ENCODE data around the gene KRT74.

Gene KRT74

DNA sequence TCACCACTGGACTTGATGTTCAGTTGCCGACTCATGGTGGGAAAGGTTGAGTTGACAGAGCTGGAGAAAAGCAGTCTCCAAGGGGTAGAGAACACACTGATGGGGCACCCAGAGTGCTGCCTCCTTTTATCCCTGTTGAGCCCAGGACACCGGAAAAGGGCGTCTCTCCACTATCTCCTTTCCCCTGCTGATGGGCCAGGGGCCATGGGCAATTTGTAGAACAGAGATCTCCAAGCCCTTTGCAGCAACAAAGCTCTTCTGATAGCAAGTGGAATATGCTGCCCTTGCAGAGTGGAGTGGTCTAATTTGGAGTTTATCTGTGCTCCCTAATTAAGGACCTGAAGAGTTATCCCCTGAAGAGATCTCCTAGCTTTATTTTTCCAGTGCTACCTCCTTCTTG lies at the start of gene KRT74:
TSS of gene KRT74 (minus strand) at position 101 of the 400 bp plus-strand sequence. CDS start at position 35, 66 bp downstream.
- DNase-seq = no peak

DNA sequence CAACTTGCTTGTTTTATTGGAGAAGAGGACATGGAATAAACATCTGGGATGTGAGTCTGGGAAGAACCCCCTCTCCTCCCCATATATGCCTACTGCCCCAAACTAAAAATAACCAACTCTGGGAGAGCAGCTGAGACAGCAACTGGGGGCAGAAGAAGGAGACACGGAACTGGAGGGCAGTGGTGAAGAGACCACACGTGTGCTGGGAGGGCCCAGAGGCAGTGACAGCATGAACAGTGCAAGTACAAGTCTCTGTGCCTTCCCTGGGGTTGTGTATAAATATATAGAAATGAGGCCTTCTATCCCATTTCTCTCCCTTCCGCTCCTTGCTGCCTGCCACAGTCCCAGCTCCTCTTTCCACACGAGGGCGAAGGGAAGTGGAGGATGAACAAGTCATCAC lies 48.7 kb upstream of the KRT74 start:
- DNase-seq = no peak

DNA sequence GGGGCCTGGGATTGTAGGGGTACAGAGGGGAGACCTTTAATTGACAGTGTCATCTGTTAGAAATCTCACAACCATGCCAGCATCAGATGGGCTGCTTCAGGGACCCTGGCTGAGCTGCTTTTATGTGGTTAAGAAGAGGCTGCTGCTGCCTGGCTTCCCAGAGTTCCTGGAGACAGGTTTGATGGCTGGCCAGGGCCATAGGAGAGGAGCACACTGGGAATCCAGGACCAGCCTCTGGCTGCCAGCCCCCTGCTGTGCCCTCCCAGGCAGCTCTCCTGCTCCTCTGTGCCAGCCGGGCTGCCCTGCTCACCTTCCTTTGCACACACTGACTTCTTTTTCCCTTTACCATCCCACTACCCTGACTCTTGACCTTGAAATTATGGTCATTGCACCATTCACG lies 45.2 kb upstream of the KRT74 start:
- no peak for DNase-seq

DNA sequence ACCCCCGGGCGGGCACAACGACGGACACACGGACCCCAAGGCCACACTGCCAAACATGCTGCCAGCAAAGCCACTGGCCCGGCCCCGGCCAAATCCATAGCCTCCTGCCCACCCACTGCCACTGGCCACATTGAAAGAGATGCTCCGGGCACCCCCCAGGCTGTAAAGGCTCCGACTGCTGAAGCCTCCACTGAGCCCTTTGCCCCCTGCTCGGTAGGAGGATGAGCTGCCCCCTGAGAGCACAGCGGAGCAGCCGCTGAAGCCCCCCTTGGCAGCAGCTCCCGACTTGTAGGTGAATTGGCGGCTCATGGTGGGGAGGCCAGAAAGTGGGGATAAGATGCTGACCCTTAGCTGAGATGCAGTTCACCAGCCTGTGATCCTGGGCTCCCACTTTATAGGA lies 44.6 kb upstream of the KRT74 start, which contains the start of gene KRT73:
TSS of gene KRT73 (minus strand) at position 344 of the 400 bp plus-strand sequence. CDS start at position 309, 35 bp downstream.
- no peak for DNase-seq

DNA sequence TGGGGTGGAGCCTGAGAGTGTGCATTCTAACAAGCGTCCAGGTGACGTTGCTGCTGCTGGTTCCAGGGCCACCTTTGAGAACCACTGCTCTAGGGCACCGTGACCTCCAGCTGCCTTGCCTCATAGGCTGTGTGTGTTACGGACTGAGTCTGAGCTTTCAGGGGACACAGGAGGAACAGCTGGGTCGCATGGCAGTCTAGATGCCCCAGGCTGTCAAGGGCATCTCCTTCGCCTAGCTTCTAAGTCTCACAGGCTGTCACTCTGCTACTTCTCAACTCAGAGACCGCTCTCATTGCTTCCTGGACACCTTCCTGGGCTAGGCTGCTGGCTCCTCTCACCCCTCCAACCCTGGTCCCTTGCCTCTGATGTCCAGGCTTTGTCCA lies 43.8 kb upstream of the KRT74 start:
- no peak for DNase-seq

DNA sequence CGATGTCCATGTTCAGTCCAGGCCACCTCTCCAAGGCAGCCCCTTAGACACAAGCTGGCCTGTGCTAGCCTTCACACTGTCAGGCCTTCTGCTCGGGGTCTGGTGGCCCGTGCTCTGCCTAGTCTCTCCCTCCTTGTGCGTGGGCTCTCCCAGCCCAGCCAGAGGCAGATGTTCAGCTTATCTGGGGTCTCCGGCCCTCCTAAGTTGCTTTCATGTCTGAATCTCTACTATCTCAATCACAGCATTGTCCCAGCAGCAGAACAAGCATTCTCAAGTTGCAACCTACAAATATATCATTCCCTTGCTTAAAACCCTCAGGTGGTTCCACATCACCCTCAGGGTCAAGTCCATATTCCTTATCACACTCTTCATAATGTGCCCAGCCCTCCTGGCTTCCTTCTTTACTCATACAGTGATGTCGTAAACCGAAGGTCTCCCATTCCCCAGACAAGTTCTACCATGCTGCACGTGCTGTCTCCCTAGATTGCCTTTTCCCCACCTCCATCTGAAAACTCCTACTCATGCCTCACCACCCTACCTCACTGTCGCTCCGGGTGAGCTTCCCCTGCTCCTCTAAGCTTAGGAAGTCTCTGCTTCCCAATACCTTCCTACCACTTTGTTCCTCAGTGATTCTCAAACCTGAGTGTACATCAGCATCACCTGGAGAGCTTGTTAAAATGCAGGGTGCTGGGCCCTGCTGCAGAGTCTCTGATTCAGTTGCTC lies 43.2 kb upstream of the KRT74 start:
- DNase-seq = no peak

DNA sequence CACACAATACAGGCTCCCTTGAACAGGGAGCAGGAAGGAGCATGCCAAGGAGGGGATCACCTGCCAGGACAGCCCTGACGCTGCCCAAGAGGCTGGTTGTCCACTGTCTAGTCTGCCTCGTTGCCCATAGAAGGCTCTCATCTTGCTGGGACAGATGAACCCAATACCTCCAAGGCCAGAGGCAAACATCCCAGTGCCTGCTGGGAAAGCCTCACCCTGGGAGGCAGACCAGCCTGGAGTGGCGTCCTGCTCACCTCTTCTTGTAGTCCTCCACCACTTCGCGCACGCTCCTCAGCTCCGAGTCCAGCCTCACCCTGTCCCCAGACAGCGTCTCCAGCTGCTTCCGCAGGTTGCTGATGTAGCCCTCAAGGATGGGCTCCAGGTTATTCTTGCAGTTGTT lies 42.3 kb upstream of the KRT74 start:
- DNase-seq = no peak

DNA sequence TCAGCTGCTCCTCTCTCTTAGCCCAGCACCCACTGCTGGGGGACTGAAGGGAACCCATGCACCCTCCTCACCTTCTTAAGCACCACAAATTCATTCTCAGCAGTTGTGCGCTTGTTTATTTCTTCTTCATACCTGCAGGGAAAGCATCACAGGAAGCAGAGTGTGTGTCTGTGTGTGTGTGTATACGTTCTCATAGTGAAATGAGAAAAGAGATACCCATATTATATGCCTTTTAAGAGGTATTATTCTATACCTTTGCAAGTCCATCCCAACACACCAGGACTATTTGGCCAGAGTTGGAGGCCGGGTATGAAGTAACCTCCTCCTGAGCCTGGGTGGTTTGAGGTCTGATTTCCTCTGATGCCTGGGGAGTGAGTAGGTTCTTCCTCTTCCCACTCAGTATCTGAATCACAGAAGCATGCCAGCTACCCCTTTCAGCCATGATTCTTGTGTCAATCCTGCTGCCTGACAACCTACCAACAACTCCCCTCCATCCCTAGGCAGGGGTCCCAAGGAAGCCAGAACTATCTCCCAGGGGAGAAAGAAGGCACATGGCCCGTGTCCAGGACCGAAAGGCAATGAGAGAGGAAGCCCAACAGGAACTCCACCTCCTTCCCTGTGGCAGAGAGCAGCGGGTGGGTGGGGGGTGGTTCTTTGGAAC lies 41.7 kb upstream of the KRT74 start:
- peak; percentile 6 for DNase-seq

DNA sequence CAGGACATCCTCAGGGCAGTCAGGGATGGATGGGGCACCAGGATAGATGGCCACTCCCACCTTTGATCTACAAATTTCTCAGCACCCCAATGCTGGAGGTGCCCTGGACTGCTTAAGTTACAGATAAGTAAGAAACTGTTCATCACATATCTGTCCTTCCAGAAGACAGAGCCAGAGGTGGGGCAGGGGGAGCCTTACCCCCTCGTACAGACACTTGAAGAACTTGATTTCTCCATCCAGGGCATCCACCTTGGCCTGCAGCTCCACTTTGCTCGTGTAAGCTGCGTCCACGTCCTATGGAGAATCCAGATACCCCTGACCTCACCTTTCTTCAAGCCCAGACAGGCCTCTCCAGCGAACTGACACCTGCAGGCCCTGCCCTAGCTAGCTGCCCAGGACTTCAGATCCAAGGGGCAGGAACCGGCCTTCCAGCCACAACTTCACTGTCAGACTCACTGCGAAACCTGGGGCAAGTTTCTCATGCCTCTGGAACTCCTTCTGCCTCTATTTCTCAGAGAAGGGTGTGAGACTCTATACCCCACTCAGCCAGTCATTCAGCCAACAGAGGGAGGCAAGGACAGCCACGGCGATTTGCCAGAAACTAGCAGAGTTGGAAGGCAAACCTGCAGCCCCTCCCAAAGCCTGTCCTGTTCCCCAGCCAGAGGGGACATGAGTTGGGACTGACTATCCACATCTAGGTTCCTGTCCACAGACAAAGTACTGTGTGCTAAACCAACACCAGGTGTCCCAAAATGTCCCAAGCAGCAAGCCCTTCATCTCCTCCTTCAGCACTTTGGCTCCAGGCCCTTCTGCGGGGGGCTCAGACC lies 41.0 kb upstream of the KRT74 start:
- no peak for DNase-seq

DNA sequence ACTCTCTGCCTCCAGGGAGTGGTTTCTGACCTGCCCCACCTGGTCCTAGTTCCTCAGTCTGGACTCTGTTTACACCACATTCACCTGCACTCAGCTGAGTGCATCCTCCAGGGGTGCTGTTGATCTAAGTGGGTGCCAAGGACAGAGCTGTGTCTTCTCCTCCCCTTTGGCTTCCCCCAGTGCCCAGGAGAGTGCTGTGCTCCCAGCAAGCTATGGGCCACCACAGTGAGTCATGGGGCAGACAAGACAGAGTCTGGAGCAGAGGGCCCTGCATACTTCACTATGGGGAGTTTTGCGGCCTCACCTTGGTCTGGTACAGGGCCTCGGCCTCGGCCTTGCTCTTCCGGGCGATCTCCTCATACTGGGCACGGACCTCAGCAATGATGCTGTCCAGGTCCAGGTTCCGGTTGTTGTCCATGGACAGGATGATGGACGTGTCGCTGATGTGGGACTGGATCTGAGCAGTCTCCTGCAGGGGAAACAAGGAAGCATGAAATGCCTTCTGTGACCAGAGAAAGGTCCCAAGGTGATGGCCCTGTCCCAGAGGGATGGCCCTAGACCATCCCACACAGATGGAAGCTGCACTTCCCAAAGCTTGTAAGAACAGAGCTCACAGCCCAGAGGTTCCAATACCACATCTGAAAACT lies 39.9 kb upstream of the KRT74 start:
- DNase-seq = no peak

DNA sequence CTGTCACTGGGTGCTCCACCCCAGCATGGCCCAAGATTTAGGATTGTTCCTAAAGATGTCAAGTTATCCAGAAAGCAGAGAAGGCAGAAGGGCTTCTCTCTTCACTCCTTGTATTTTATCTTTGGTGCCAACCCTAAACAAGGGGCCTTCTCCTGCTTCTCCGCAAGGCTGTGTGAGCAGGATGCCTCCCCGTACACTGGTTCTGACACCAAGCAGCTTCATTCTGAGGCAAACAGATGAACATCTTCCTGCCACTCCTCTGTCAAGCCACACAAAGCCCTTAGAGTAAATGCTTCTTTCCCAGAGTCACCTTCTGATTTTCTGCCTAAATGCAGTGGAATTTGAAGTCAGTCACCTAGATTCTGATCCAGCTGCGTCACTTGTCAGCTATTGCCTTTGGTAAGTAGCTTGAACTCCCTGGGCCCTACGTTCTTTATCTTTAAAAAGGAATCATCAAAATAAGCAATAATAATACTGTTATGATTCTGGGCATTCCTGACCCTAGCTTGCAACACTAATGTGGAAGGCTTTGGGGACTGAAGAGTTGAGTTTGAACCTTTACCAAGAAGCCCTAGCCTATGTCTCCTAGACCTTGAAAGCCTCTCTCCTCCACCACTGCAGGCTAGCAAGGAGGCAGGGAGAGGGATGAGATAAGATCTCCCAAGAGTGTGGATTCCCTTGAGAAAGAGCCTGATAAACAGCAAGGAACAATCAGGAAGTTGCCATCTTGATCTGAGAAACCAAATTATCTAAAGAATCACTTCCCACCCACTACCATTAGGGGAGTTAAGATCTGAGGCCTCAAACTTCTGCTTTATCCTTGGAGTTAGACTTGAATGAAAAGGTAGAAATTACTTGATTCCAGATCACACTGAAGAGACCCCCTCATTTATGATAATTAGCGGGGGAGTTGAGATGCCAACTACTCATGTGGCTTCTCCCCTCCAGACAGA lies 39.1 kb upstream of the KRT74 start:
- DNase-seq = no peak

DNA sequence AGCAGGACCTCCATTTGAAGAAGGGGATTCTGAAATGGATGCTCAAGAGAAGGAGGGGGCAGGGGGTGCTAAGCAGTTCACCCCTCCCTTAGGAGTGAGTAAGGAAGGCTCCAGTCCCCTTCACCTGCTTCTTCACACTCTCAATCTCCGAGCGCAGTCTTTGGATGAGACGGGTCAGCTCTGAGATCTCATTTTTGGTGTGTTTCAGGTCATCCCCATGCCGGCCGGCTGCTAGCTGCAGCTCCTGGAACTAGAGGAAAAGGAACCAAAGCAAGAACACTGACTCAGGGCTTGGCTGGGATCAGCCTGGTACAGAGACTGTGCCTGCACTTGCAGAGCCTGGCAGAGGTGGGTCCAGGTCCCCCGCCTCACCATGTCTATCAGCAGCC lies 37.4 kb upstream of the KRT74 start:
- no peak for DNase-seq

DNA sequence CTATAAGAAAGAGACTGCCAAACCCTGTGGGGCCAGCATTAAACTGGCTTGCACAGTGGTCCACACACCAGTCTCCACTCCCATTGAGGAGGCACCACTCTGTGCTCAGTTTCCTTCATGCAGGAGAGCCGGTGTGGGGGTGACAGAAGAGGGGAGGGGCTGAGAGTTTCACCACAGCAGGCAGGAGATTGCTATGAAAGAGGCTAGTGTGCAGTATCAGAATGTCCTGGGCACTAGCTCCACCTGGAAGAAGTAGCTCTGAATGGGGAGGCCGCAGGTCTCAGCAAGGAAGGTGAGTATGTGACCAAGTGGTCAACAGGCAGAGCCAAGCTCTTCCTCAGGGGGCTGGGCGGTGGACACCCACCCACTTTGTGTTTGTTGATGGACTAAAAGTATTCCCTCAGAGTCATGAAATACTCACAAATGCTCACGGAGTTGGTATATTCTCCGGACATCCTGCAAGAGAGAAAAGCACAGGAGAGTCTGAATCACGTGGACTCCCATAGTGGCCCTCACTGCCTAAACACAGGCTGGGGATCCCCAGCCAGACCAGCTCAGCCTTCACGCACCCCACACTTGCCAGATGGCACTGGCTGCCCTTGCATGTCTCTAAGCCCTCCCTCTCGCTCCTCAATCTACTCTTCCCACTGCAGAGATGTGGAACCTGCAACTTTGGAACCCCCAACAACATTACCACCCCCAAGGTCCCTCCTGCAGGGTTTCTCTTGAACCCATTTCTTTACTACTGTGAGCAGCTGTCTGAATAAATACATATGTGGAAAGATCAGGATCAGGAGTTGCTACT lies 35.4 kb upstream of the KRT74 start:
- DNase-seq = no peak

DNA sequence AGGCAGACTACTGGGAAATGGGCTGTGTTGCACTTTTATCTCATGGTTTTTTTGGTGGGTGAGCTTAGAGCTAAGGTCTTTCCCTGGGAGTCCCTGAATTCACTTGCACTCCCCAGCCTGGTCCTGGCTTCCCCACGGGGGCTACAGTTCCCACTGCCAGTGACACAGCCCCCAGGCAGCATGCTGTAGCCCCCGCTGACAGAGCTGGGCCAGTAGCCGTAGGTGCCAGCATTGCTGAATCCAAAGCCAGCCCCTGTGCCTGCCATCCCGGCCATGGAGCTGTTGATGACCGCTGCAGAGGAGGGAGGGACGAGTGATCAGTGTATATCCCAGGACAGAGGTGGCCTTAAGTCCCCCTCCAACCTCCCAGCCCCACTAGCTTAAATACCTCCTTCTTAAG lies 34.5 kb upstream of the KRT74 start:
- no peak for DNase-seq

DNA sequence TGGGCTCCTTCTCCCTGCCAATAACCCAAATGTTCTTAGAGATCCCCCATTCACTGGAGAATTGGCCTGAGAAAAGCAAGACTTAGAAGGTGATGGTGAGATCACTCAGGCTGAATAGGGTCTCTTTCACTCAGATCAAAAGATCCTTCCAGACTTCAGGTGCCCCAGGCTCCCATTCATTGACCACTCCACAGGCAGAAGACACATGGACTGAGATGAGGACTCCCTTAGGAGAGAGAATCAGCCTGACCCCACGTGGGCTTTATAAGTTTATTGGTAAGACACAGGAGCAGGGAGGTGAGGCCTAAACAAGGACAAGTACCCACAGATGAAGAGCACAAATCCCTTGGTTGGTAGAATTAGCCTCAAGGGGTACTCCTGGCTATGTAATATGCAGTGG lies 33.7 kb upstream of the KRT74 start:
- no peak for DNase-seq

DNA sequence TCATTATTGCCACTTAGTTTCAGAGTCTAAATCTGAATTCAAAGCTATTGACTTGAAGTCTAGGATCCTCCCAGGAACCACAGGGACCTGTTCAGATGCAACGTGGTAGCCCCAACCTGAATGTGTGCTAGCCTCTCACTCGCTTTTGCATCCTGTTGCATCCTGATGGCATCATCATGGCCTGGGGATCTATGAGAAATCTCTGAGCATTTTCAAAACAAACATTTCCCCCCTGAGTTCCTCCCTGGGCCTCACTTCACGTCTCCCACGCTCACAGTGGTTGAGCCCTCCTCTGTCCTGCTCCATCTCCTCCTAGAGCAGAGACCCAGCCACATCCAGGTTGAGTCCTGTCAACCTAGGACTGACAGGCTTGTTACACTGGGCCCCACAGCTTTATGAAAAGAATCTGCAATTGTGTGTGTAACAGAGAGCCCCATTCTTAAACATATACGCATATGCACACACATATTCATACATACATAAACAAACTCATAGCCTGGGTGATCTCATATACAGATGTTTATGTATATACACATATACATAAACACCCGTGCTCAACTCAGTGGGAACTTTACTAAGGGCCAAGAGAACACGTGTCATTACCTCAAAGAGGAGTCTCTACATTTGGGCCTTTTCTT lies 33.1 kb upstream of the KRT74 start:
- no peak for DNase-seq

DNA sequence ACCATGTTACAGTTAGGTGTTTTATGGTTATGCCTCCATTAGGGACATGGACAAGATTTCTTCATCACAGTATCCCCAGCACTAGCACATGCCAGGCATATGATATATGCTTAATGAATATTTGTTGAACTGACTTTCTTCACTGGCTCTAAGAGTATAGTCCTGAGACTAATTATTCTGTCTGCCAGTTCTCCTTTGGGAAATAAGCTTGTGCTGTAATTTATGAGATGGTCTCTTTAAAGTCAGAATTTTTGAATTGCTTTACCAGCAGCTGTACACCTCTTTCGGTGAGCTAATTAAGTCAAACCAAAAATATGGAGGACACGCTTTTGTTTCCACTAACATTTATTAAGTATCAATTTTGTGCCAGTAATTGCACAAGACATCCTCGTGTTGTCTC lies 32.5 kb upstream of the KRT74 start:
- DNase-seq = no peak

DNA sequence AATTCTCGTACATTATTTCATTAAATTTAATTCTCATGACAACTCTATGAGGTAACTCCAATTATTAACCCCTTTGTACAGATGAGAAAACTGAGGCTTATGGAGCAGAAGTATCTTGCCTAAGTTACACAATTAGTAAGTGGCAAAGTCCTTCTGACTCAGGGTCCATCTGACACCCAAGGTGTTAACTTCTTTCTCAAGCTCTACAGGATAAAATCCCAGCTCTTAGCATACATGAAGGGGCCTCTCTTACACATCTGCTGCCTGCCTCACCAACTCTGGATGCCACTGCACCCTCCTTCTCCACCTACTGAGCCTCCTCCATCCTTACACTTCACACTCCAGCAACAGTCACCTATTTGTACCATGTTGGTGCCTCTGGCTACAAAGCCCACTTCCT lies 31.9 kb upstream of the KRT74 start:
- DNase-seq = no peak

DNA sequence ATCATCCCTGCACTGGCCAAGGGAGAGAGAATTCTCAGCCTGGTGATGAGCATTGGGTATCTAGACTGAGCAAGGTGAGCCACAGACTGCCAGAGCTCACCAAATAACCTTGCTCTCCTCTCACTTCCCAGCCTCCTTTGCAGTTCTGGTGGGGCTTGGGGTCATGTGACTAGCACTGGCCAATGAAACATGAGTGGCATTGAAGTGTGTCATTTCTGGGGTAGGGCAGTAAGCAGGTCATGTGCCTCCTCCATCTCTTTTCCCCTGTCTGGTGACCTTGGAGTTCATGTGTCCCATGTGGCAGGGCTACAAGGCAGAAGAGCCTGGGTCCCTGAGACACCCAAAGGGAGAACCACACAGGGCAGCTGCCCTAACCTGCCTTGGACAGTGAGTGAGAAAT lies 31.2 kb upstream of the KRT74 start:
- peak; percentile 8 for DNase-seq

DNA sequence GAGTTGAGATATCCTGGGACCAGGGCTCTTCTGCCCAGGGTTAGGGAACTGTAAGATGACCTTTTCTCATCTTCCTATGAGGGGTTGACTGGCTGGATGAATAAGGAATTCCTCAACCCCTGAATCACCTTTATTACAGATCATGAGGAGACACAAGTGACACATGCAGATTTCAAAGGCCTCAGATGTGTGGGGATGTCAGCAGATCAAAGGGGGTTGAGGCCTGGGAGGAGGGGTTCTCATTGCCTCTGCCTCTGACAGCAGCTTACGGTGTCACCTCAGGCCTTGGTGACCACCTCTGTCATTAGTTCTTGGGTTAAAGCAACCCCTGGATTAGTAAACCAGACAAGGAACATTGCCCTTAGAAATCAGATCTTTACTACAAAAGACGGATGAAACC lies 29.7 kb upstream of the KRT74 start:
- no peak for DNase-seq

DNA sequence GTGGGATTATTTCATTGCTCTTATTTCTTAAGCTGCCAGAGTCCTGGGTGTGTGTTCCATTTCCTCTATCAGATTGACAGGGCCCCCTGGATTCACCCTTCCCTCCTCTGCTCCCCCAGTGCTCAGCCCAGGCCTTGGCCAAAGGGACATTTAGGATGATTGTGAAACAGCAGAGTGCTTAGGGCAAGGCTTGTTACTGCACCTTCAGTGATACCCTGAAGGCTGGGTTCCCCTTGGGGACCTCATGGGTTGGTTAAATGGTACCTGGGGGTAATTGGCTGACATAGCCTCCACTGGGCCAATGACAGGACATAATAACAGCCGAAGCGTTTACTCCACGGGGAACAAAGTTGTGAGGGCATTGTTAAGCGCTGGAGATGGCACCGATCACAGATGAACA lies 28.9 kb upstream of the KRT74 start:
- DNase-seq = no peak
